Pons (tissue), 1 donor: ENCODE data around the gene KCNK4.
A peak's percentile ranks its signal among the peaks of the same experiment; 100 is the strongest.
"Not testable (repeated sequence)": the region's sequence is repeated elsewhere in the genome, so short reads cannot be mapped to it uniquely, and the experiment has no call there.

Experiments
- DNase-seq: peaks from one replicate; pipeline ENCODE4 v3.0.0-alpha.2; 2016; ENCODE audit warnings: low spot score

Gene KCNK4

GRCh38 chr11:64306876-64307622 is 15.9 kb downstream of the KCNK4 start:
- no peak for DNase-seq

- DNase-seq = not testable (repeated sequence)
Measured at GRCh38 chr11:64307795-64308194, 16.7 kb downstream of the KCNK4 start.

- no peak for DNase-seq
Measured at GRCh38 chr11:64312947-64313346, 21.8 kb downstream of the KCNK4 start.

GRCh38 chr11:64313491-64314145 is 22.5 kb downstream of the KCNK4 start:
- no peak for DNase-seq

- DNase-seq = no peak
Measured at GRCh38 chr11:64314146-64314804, 23.2 kb downstream of the KCNK4 start.

- no peak for DNase-seq
Measured at GRCh38 chr11:64314805-64315561, 23.9 kb downstream of the KCNK4 start.

- not testable (repeated sequence) for DNase-seq
Measured at GRCh38 chr11:64315667-64316526, 24.8 kb downstream of the KCNK4 start.

- no peak for DNase-seq
Measured at GRCh38 chr11:64316672-64317324, 25.7 kb downstream of the KCNK4 start.

GRCh38 chr11:64317325-64317960 is 26.3 kb downstream of the KCNK4 start, which contains the start of gene TRMT112:
TSS of gene TRMT112 (minus strand) at chr11:64317559. CDS start at chr11:64317526, 33 bp downstream.
- DNase-seq = peak; percentile 99

GRCh38 chr11:64317961-64318765 is 27.1 kb downstream of the KCNK4 start, which contains the start of gene PRDX5:
TSS of gene PRDX5 (plus strand) at chr11:64318121. CDS start at chr11:64318216, 95 bp downstream.
- peak; percentile 98 for DNase-seq

- DNase-seq = no peak
Measured at GRCh38 chr11:64318766-64319761, 28.0 kb downstream of the KCNK4 start.

- DNase-seq = no peak
Measured at GRCh38 chr11:64320556-64320955, 29.5 kb downstream of the KCNK4 start.

- no peak for DNase-seq
Measured at GRCh38 chr11:64321026-64321425, 29.9 kb downstream of the KCNK4 start.

- DNase-seq = no peak
Measured at GRCh38 chr11:64321533-64321932, 30.4 kb downstream of the KCNK4 start.

- no peak for DNase-seq
Measured at GRCh38 chr11:64322925-64323260, 31.8 kb downstream of the KCNK4 start.

- no peak for DNase-seq
Measured at GRCh38 chr11:64323373-64323772, 32.3 kb downstream of the KCNK4 start.

- not testable (repeated sequence) for DNase-seq
Measured at GRCh38 chr11:64323984-64324383, 32.9 kb downstream of the KCNK4 start.
